ENCODE measurements around the gene SLC8B1. TPM values are rescaled to one million over a fixed set of nuclear protein-coding genes. Genes with fewer than 3 reads are reported as not detected.

Gene SLC8B1
- total and polyA plus RNA-seq, 2 donors (not counting 3 experiments of a cell fraction or from before 2014, with no cell fraction given) = 29.9 to 45.4 TPM

DNA sequence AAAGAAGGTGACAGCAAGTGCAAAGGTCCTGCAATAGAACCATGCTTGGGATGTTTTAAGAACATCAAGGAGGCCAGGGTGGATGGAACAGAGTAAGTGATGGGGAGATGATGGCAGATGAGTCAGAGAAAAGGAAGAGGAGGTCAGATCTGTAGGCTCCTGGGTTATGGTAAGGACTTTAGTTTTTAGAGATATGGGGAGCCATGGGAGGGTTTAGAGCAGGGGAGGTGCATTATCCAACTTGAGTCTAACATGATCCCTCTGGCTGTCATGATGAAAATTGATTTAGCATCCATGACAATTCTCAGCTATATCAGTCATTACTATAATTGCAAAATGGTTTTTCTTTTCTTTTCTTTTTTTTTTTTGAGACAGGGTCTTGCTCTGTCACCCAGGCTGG, 16.2 kb upstream of the SLC8B1 start:
- Histone ChIP-seq H3K4me1 (ENCODE audit: control insufficient read depth, extremely low read depth, insufficient read depth, low read length) (no peaks in the 10 kb centered on the region), H3K4me2 (ENCODE audit: insufficient read depth, low read length) (no peak overlapping the region), H3K36me3 (ENCODE audit: control insufficient read depth in 2 of 2, extremely low read depth in 1 of 2, insufficient read depth in 2 of 2, low read length in 2 of 2) (no peaks in the 10 kb centered on the region), H3K4me3 (replicated peaks in 1 of 3; ENCODE audit: insufficient read depth in 1 of 3, low read depth in 1 of 3, low read length in 3 of 3) (no peak overlapping the region), H3K9ac (replicated peaks; ENCODE audit: extremely low read depth, insufficient read depth, low read length) (no peak overlapping the region), H2AFZ (ENCODE audit: low read depth, low read length) (no peak overlapping the region), H3K27ac (ENCODE audit: insufficient read depth, low read depth, low read length) (no peak overlapping the region), H3K27me3 (ENCODE audit: control insufficient read depth in 2 of 2, insufficient read depth in 2 of 2, low read length in 2 of 2) (no peaks in the 10 kb centered on the region), H3K9me3 (replicated peaks; ENCODE audit: control insufficient read depth, insufficient read depth, low read length) (no peaks in the 10 kb centered on the region), H4K20me1 (replicated peaks; ENCODE audit: control insufficient read depth, extremely low read depth, insufficient read depth, low read length) (no peaks in the 10 kb centered on the region), H3K79me2 (ENCODE audit: control insufficient read depth, insufficient read depth, low read length) (no peaks in the 10 kb centered on the region), H3K9me1 (replicated peaks; ENCODE audit: control insufficient read depth, extremely low read depth, insufficient read depth, low read length) (no peaks in the 10 kb centered on the region)
- no TSS peak for BruUV-seq (replicated peaks)
- POLR2A ChIA-PET = no interaction called here
- no peak for FAIRE-seq
- dilution Hi-C loops (cut with MboI; ENCODE audit: extremely low pct_ligation_motif_present, low sequenced_read_pairs) = no loop called here
- CTCF ChIA-PET = interaction anchor here (1.3 kb wide), 1 partner anchor 74 kb away, joined by 3 read pairs; no protein-coding TSS in a partner anchor
- intact Hi-C loops (cut with micrococcal nuclease) = no loop called here
- DNase-seq (ENCODE audit: low read depth, low spot score) = no peak
- TF ChIP-seq, protein P1, sequence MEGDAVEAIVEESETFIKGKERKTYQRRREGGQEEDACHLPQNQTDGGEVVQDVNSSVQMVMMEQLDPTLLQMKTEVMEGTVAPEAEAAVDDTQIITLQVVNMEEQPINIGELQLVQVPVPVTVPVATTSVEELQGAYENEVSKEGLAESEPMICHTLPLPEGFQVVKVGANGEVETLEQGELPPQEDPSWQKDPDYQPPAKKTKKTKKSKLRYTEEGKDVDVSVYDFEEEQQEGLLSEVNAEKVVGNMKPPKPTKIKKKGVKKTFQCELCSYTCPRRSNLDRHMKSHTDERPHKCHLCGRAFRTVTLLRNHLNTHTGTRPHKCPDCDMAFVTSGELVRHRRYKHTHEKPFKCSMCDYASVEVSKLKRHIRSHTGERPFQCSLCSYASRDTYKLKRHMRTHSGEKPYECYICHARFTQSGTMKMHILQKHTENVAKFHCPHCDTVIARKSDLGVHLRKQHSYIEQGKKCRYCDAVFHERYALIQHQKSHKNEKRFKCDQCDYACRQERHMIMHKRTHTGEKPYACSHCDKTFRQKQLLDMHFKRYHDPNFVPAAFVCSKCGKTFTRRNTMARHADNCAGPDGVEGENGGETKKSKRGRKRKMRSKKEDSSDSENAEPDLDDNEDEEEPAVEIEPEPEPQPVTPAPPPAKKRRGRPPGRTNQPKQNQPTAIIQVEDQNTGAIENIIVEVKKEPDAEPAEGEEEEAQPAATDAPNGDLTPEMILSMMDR (IDR thresholded peaks at IDR 0.05; ENCODE audit: extremely low read depth in 1 of 2, insufficient read depth in 1 of 2, low read depth in 1 of 2, low read length in 2 of 2) = no peak
- TF ChIP-seq, protein P2, sequence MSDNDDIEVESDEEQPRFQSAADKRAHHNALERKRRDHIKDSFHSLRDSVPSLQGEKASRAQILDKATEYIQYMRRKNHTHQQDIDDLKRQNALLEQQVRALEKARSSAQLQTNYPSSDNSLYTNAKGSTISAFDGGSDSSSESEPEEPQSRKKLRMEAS (IDR thresholded peaks at IDR 0.05; ENCODE audit: insufficient read depth, insufficient read length) = no peak
- TF ChIP-seq JUN (IDR thresholded peaks at IDR 0.05; ENCODE audit: borderline replicate concordance, insufficient read depth, insufficient read length, low read depth) = no peak
- no peak for TF ChIP-seq FOS (IDR thresholded peaks at IDR 0.05; ENCODE audit: borderline replicate concordance, insufficient read depth, low read length)
- no peak for TF ChIP-seq GATA2 (IDR thresholded peaks at IDR 0.05; ENCODE audit: insufficient read depth, insufficient read length, low read depth, low read length)
- no peak for TF ChIP-seq POLR2AphosphoS5 (IDR thresholded peaks at IDR 0.05; ENCODE audit: insufficient read depth, low read depth, low read length)
- no peak for TF ChIP-seq MYC (IDR thresholded peaks at IDR 0.05; ENCODE audit: low read depth, low read length)
- no peak for TF ChIP-seq EZH2 (IDR thresholded peaks at IDR 0.05; ENCODE audit: borderline replicate concordance, low read depth, low read length, severe bottlenecking)
- no peak for TF ChIP-seq POLR2A (IDR thresholded peaks at IDR 0.05; ENCODE audit: low read depth, low read length)
